GM18499 (cell line): ENCODE measurements around the gene CFAP299.
A peak's percentile ranks its signal among the peaks of the same experiment; 100 is the strongest.
"Not testable (repeated sequence)": the region's sequence is repeated elsewhere in the genome, so short reads cannot be mapped to it uniquely, and the experiment has no call there.

Experiments used
- ATAC-seq: cut with Tn5 transposase; IDR thresholded peaks from one replicate; pipeline ENCODE4 v1.9.1; 2021; ENCODE audit warnings: moderate number of reproducible peaks; ENCODE audit not compliant: insufficient read depth, unreplicated experiment

CFAP299 gene

DNA sequence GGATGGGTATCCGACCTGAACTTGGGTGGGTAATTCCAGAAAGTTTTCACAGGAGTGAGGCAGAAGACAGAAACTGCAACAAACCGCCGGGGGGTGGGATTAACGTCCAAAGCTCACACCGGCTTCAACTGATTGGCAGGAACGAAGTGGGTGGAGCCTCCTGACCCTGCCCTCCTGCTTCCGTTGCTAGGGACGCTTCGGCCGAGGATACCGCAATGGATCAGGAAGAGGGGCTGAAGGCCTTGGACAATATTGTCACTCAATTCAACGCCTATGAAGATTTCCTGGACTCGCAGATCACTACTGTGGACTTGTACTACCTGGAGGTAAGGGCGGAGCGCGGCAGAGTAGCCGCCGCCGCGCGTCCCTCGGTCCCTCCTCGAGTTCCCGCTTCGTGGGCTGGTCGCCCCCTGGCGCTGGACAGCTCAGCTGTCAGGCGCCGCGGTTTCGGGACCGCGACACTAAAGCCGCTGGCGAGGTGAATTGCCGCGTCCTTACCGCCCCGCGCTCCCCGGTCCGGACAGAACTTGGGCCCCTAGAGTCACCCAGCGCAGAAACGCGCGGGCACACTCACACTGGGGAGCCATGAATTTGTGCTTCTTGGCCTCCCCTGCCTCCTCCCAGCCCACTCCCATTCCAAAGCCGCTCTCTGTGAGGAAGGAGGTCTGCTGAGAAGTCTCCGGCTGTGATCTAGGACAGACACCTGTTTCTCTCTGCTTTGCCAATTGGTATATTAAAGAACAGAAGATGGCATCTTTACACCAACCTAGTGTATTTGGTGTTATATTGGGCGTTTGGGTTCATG is at the start of gene CFAP299:
Gene CFAP299, plus strand, starts transcription at position 177 of the 805 bp plus-strand sequence.
- peak; percentile 93 for ATAC-seq

DNA sequence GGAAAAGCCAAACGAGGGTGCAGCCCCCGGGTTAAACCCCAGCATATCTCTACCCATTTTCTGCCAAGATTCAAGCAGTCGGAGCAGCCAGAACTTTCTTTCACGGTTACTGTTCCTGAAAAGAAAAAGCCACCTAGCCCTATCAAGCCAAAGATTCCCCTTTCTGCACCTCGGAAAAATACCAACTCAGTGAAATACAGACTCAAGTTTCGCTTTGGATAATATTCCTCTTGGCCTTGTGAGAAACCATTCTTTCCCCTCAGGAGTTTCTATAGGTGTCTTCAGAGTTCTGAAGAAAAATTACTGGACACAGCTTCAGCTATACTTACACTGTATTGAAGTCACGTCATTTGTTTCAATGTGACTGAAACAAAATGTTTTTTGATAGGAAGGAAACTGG is 49.1 kb upstream of the CFAP299 start:
- no peak for ATAC-seq

DNA sequence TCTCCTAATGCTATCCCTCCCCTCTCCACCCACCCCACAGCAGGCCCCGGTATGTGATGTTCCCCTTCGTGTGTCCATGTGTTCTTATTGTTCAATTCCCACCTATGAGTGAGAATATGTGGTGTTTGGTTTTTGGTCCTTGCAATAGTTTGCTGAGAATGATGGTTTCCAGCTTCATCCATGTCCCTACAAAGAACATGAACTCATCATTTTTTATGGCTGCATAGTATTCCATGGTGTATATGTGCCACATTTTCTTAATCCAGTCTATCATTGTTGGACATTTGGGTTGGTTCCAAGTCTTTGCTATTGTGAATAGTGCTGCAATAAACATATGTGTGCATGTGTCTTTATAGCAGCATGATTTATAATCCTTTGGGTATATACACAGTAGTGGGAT is 44.9 kb upstream of the CFAP299 start:
- ATAC-seq, result not testable (repeated sequence)

DNA sequence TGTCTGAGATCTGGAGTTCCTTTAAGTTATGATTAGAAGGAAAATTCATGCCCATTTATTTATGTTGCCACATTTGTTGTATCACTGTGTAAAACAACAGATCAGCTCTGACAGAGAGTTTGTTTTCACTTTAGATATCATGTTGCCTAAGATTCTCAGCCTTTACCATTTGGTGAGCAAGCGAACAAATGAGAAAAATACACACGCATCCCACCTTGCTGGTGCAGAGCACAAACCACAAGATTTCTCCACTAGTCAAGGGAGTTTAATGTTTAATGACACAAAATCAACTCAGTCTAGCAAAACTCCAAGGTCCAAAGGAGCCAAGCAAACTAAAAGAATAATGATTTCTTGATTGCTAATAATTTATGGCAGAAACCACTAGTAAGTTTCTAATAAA is 41.3 kb upstream of the CFAP299 start:
- no peak for ATAC-seq

DNA sequence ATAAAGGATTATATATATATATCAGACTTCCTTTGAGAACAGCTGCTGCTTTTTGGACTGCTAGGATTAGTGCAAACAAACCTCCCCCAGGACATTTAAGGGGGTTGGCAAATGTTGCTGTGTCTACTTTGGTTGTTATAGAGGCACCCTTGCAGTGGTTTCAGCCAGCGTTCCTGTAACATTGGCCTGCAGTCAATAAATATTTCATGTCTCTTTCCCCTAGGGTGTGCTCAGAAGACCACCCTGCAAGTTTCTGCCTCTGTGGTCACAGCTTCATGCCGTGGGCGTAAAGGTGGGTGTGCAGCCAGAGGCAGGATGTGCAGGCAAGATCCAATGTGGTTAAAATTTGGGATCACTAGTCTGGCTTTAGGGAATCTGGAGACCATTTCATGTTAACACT is 40.2 kb upstream of the CFAP299 start:
- no peak for ATAC-seq

DNA sequence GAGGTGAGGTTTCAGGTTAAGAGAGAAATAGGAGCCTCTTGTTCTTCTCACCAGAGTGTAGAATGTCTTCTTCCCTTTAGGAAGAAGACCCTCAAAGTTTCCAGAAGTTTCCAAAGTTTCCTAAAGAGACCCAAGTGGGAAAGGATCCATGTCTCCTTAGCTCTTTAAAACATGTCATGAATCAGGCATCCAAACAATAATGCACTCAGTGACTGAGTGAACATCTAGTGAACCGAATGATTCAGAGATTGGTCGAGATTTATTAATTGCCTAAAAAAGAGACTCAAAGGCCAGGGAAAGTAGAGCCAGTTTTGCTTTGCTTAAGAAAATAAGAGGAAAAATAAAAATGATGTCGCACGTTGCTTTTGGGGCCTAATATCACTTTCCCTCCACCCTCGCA is 39.7 kb upstream of the CFAP299 start:
- no peak for ATAC-seq

DNA sequence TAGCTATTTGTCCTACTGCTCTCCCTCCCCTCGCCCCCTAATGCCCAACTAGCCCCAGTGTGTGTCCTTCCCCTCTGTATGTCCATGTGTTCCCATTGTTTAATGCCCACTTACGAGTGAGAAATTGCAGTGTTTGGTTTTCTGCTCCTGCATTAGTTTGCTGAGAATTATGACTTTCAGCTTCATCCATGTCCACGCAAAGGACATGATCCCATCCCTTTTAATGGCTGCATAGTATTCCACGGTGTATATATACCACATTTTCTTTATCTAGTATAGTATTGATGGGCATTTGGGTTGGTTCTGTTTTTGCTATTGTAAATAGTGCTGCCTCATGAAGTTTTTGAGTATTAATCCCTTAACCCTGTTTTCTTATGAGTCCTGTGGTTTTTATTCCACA is 33.6 kb upstream of the CFAP299 start:
- no peak for ATAC-seq

DNA sequence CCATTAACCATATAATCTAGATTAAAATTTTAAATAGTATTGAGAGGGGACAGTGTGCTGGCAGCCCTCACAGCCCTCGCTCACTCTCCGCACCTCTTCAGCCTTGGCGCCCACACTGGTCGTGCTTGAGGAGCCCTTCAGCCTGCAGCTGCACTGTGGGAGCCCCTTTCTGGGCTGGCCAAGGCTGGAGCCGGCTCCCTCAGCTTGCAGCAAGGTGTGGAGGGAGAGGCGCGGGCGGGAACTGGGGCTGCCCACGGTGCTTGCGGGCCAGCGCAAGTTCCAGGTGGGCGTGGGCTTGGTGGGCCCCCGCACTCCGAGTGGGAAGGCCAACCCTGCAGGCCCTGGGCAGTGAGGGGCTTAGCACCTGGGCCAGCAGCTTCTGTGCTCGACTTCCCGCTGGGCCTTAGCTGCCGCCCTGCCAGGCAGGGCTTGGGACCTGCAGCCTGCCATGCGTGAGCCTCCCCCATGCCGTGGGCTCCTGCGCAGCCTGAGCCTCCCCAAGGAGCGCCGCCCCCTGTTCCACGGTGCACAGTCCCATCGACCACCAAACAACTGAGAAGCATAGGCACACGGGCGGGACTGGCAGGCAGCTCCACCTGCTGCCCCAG is 32.8 kb upstream of the CFAP299 start:
- ATAC-seq, result no peak

DNA sequence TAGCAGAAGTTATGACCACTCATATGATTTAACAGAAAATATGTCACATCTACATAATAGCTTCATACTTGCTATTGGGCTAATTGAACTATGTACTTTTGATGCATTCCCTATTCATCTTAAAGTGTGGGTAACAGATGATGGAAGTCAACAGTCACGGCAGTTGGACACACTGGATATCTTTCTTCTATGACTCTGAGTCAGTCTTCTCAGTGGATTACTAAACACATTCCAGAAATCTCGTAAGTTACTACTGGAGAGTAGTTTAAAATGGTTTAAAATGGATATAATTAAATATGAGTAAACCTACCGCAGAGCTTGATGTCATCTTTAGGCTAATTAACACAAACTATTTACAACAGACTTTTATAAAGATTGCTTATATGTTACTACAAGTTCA is 30.1 kb upstream of the CFAP299 start:
- no peak for ATAC-seq

DNA sequence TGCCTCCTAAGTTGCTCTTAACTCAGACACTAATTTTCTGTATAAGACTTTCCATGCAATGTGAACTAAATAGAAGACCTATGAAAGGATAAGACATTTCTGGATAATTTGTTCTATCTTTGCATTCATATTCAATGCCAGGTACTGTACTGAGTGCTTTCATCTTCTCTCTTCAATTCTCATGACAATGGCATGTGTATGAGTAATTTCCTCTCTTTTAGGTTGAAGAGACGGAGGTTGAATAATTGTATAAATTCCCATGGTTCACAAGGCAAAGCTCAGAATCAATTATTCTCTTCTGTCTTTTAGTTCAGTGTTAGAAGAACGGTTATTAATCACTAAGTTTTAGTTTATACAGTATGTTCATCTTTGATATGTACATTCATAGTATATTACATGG is 29.3 kb upstream of the CFAP299 start:
- no peak for ATAC-seq

DNA sequence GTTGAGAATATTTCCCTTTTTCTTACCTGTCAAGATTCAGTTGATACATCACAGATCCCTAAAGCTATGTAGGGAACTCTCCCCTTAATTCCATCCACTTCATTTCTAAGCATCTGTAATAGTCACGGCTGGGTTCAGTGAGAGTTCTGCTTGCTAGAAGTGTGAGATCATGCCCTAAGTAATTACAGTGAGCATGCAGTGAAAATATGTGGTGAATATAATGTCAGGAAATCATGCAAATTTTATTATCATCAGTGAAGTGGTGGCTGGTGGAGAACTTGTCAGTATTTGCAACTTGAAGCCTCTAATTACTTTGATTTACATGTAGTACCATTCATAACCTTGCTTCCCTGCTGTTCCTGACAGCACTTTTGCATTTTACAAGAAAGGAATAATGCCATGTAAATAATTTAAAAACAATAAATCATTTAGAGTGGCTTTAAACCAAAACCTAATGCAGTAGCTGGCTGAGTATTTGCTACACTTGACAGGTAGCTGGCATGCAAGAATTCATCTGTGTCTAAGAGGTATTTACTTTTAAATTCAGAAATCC is 28.3 kb upstream of the CFAP299 start:
- ATAC-seq, result no peak

DNA sequence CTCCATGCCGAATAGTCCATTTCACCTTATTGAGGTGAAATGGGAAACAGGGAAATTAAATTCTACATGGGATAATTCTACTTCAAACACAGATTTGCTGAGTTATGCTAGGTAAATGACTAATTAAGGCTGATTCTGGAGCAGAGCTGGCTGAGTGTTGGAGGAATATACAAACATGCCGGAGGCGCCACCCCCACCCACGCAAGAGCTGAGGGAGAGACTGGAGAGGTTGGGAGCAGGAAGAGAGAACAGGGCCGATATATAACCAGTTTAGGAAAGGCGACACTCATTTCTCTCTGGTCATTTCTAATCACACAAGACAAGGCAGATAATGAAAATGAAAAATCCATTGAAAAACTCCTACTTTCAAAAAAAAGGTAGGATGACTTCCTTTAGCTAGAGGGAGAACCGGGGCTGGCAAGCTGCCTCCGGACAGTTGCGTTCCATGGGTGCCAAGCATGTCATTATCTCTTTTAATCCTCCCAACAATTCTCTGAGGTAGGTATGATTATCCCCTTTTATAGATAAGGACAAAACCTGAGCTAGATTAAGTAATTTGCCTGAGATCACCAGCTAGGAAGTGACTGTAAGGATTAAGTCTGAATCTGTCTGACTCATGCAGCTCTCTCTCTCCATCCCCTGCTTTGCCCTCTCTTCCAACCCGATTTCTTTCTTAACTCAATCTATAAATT is 27.6 kb upstream of the CFAP299 start:
- ATAC-seq, result no peak

DNA sequence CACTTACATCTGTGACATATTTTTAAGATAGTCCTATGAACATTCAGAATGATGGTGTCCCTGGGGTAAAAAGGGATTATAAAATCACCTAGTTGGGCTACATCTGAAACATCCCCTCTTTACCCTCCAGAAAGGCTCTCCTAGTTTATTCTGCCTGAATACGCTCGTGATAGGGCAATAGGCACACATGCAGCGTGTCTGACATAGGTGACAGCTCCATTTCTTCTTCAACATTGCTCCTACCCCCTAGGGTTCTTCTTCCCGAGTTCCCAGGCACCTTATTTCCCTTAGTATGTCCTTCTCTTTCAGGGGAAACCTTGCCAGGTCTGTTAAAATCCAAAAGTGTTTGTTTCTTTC is 27.1 kb upstream of the CFAP299 start:
- no peak for ATAC-seq

DNA sequence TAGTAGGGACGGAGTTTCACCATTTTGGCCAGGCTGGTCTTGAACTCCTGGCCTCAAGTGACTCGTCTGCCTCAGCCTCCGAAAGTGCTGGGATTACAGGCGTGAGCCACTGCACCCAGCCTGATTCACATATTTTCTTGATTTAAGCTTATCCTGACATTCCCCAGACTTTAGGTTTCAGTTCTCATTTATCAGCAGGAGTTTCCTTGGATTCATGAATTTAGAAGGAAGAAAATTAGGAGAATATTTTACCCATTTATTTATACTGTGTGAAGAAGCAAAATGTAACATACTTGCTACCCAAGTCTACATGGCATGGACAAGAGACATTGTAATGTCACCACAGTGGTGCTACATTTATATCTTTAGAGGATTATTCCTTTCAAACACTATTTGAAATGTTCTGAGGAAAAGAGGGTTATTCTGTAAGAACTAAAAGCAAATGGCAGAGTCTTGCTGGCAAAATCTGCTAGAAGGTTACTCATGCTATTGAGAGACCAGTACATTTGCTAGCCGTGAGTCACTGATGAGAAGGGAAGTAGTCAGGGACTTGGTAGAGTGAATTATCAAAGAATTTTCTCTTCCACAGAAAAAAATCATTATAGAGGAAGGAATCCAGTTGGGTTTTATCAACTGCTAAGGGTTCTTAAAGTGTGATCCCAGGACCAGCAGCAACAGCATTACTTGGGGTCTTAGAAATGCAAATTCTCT is 26.1 kb upstream of the CFAP299 start:
- ATAC-seq, result no peak

DNA sequence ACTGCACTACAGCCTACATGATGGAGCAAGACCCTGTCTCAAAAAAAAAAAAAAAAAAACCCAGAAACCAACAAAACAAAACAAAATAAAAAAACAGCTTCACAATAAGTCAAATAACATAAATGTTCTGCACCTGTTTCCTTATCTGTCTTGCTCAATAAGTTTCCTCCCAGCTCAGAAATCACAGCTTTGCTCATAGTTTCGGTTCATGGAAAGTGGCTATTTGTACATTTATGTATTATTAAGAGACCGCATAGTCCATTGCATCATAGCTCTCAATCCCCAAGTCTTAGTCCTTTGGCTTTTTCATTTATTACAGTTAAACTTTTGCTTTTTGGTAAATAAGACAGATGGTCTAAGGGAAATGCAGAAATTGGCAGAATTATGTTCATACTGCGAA is 24.4 kb upstream of the CFAP299 start:
- no peak for ATAC-seq

DNA sequence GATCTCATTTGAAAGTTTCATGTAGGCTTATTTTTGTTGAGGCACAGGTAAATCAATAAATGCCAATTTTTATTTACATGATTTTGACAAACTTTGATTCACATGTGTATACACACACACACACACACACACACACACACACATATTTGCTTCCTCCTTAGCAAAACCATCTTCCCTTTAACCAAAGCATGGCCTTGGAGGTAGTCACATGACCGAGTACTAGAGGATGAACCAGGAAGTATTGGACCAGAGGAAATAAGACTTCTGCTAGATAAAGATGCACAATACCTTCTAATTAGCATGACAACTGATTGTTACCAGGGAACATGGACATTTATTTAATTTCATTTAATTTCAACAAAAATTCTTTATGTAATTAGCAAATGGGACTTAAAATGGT is 23.4 kb upstream of the CFAP299 start:
- ATAC-seq, result no peak

DNA sequence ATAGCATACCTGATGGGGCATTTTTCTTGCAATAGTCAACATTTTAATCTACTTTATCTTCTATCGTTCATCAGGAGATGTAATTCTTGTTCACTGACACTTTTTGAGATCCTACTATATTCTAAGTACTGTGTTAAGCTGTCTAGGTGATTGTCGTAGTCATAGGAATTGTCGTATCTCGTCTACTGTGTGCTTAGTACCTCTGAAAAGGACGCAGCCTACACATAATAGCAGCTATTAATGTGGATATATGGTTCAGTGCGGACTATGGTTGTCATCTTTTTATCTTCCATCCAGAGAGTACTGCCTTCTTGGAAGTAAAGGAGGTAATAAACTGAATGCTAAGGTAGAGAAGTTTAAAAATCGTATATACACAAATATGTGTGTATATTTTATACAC is 21.9 kb upstream of the CFAP299 start:
- no peak for ATAC-seq

DNA sequence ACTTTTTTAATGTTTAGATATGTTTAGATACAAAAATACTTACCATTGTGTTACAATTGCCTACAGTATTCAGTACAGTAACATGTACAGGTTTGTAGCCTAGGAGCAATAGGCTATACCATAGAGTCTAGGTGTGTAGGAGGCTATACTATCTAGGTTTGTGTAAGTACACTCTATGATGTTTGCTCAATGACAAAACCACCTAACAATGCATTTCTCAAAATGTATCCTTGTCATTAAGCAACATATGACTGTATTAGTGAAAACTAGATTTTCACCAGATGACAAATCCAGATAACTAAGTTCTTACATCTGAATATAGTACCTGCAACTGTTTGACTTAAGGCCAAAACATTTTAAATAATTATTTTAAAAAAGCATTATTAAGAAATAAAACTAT is 19.7 kb upstream of the CFAP299 start:
- not testable (repeated sequence) for ATAC-seq

DNA sequence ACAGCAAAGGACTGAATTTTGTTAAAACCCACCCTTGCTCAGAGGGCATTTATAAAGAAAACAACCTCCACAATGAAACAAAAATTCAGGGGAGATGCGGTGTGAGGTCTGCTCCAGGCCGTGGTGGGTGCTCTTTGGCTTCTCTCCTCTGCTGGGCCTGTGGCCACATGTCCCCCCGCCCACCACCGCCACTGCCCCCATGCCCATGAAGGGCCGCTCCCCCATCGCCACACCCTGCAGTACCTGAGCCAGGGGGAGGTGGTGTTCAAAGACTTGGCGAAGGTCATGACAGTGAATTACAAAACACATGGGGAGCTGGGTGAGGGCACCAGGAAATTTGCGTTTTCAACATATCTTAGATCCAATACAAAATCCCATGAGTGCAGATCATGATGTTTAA is 14.2 kb upstream of the CFAP299 start:
- ATAC-seq, result no peak

DNA sequence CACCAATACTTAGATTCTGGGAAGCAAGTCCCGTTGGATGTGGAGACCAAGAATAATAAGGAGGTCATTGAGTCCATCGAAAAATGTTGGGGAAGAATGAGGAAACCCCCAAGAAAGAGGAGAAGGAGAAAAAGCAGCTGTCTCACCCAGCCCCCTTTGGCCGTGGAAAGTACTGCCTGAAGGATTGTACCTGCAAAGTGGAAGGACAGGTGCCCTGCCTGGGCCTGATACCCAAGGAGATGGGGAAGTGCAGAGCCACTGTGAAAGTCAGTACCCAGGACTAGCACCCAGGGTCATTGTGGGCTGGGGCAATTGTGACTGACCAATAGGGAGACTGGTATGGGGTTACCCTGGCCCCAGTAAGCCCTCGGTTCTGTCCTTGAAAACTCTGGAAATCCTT is 13.8 kb upstream of the CFAP299 start:
- ATAC-seq, result no peak

DNA sequence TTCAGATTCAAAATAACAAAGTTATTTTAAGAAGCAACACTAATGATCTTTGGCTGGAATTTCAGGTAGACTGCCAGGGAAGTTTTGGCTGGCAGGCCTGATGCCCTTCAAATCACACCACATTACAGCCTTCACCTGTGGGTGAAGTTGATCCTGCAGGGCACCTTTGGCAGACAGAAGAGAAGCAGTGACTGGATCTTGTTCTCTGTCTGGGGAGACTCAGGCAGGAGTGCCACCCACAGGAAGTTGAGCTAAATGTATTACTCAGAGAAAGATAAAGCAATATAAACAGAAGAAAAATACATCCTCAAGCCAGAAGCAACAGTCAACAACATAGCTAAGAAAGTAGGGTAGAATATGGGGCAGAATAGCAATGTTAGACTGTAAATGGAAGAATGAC is 12.8 kb upstream of the CFAP299 start:
- no peak for ATAC-seq
